Lung (tissue), 12 donors: Measurements from ENCODE around the gene KCNJ11. TPM values are rescaled to one million over a fixed set of nuclear protein-coding genes. Genes with fewer than 3 reads are reported as not detected.

ENCODE experiments used
- ATAC-seq: fragments of 200-7000 bp; cut with Tn5 transposase; one replicate; pipeline ENCODE4 v1.9.1; 2020; ENCODE audit warnings: moderate number of reproducible peaks; ENCODE audit not compliant: insufficient read depth, low FRiP score
- DNase-seq, 3 donors: peaks; one replicate each; pipeline ENCODE4 v3.0.0-alpha.2; 2013 to 2017
- H3K27ac ChIP-seq, 2 donors: one replicate each; pipeline ENCODE4 v1.5.1; 2013; ENCODE audit warnings: mild to moderate bottlenecking in 2 of 2, moderate library complexity in 2 of 2, control low read depth in 1 of 2, inconsistent platforms in 1 of 2, low read depth in 1 of 2, low read length in 1 of 2
- H3K27me3 ChIP-seq, 3 donors: one replicate each; pipeline ENCODE4 v1.5.1; 2013; ENCODE audit warnings: low read length in 2 of 3; ENCODE audit not compliant: control insufficient read depth in 3 of 3, insufficient read depth in 3 of 3
- H3K36me3 ChIP-seq, 4 donors: one replicate each; pipeline ENCODE4 v1.5.1; 2013; ENCODE audit warnings: low read length in 4 of 4, mild to moderate bottlenecking in 1 of 4, moderate library complexity in 1 of 4; ENCODE audit not compliant: control insufficient read depth in 4 of 4, insufficient read depth in 4 of 4
- H3K4me1 ChIP-seq, 5 donors: one replicate each; pipeline ENCODE4 v1.5.1; 2013; ENCODE audit warnings: low read length in 5 of 5, mild to moderate bottlenecking in 2 of 5, moderate library complexity in 1 of 5; ENCODE audit not compliant: control insufficient read depth in 5 of 5, insufficient read depth in 5 of 5
- H3K4me3 ChIP-seq: one replicate; pipeline ENCODE4 v1.5.1; 2013; ENCODE audit warnings: mild to moderate bottlenecking, control low read depth, moderate library complexity
- H3K9ac ChIP-seq, 2 donors: one replicate each; pipeline ENCODE4 v1.5.1; 2013; ENCODE audit warnings: low read length in 2 of 2, control low read depth in 1 of 2; ENCODE audit not compliant: insufficient read depth in 1 of 2
- H3K9me3 ChIP-seq, 4 donors: one replicate each; pipeline ENCODE4 v1.5.1; 2013; ENCODE audit warnings: low read length in 3 of 4, mild to moderate bottlenecking in 1 of 4, moderate library complexity in 1 of 4; ENCODE audit not compliant: control insufficient read depth in 4 of 4, insufficient read depth in 3 of 4
- CTCF ChIP-seq: IDR thresholded peaks from 2 replicates; pipeline ENCODE4 v1.5.1; 2012; ENCODE audit warnings: mild to moderate bottlenecking; ENCODE audit errors: control extremely low read depth, extremely low read depth
- WGBS, 2 donors: extraction: QIAGEN DNeasy Blood & Tissue Kit; methylation state at CpG; one replicate each; pipeline ENCODE4 v1.1.7; 2013; 5-methylcytosine and 5-hydroxymethylcytosine counted together
- polyA plus RNA-seq, 2 donors: library from polyadenylated mRNA; stranded (reverse); fragments of 200-250 nt; gene quantifications; one replicate each; pipeline ENCODE4 v1.2.1, GENCODE V29; 2013
- total RNA-seq, 2 donors: library from RNA; depleted of rRNA in 1 of 2; stranded (reverse); fragments of >200 nt in 1 of 2; gene quantifications; one replicate each; pipeline ENCODE4 v1.2.1, GENCODE V29; 2014 to 2021
- donor health status: control.
- donor health status: control.
- donor health status: Bipolar disorder and iron deficiency.
- donor health status: healthy.
- donor health status: DM: yes; HTN: yes; CAD: no.

The KCNJ11 gene
- total and polyA plus RNA-seq, 4 donors = 2.3 to 4.5 (median 2.8) TPM

GRCh38 chr11:17369684-17370243 is 18.7 kb downstream of the KCNJ11 start:
- Histone ChIP-seq H3K36me3 (peaks cover 0 to 23% (median 10%) of the 10 kb centered on the region in 4 donors), H3K9me3 (peaks cover 2 to 49% (median 38%) of the 10 kb centered on the region in 4 donors)

GRCh38 chr11:17369094-17369493 is 19.4 kb downstream of the KCNJ11 start:
- ATAC-seq = no peak
- peaks cover 0 to 23% (median 10%) of the 10 kb centered on the region in 4 donors for H3K36me3 ChIP-seq
- no peak overlapping the region for H3K27ac ChIP-seq
- H3K4me3 ChIP-seq = no peak overlapping the region
- H3K9ac ChIP-seq = no peak overlapping the region
- TF ChIP-seq CTCF = no peak
- H3K27me3 ChIP-seq = no peaks in the 10 kb centered on the region
- DNase-seq = no peak
- H3K9me3 ChIP-seq = peaks cover 2 to 49% (median 38%) of the 10 kb centered on the region in 4 donors
- no peaks in the 10 kb centered on the region for H3K4me1 ChIP-seq

More at GRCh38 chr11:17369684-17370243, 18.7 kb downstream of the KCNJ11 start:
- Histone ChIP-seq H3K27me3 (no peaks in the 10 kb centered on the region), H3K4me1 (no peaks in the 10 kb centered on the region), H3K4me3 (no peak overlapping the region), H3K9ac (no peak overlapping the region), H3K27ac (no peak overlapping the region)
- TF ChIP-seq CTCF = no peak
- 87 to 94% methylated on average over 2 of the region's 2 CpGs for WGBS, 2 donors
- ATAC-seq (no peak), DNase-seq (no peak)

GRCh38 chr11:17368551-17368950 is 19.9 kb downstream of the KCNJ11 start:
- Histone ChIP-seq H3K36me3 (peaks cover 0 to 23% (median 8%) of the 10 kb centered on the region in 4 donors), H3K4me1 (no peaks in the 10 kb centered on the region), H3K9ac (no peak overlapping the region), H3K9me3 (peaks cover 2 to 45% (median 36%) of the 10 kb centered on the region in 4 donors), H3K27ac (no peak overlapping the region), H3K27me3 (no peaks in the 10 kb centered on the region), H3K4me3 (no peak overlapping the region)
- no peak for DNase-seq
- WGBS, 2 donors = 94 to 97% methylated on average over 3 of the region's 3 CpGs
- no peak for TF ChIP-seq CTCF
- ATAC-seq = no peak

- ATAC-seq (no peak), DNase-seq (no peak)
- 41 to 79% methylated on average over 1 of the region's 1 CpG for WGBS, 2 donors
- H3K27ac ChIP-seq = no peak overlapping the region
- H3K9me3 ChIP-seq = peaks cover 2 to 26% (median 21%) of the 10 kb centered on the region in 4 donors
- peaks cover 0 to 12% (median 5%) of the 10 kb centered on the region in 4 donors for H3K36me3 ChIP-seq
- no peak overlapping the region for H3K4me3 ChIP-seq
- no peaks in the 10 kb centered on the region for H3K27me3 ChIP-seq
- no peak for TF ChIP-seq CTCF
- H3K9ac ChIP-seq = no peak overlapping the region
- H3K4me1 ChIP-seq = no peaks in the 10 kb centered on the region
Observed at GRCh38 chr11:17366495-17366894, 22.0 kb downstream of the KCNJ11 start.
